HPDE6-E6E7 (cell line): Measurements from ENCODE around the gene ERF.

ENCODE experiments used
- DNase-seq: peaks from one replicate; pipeline ENCODE4 v3.0.0; 2011; ENCODE audit warnings: missing footprints; ENCODE audit errors: extremely low spot score

The ERF gene

GRCh38 chr19:42254089-42254849 lies 659 bp downstream of the ERF start:
- no peak for DNase-seq

- DNase-seq: peak; percentile 45
Observed at GRCh38 chr19:42253245-42254088, 1.5 kb downstream of the ERF start.

GRCh38 chr19:42252365-42253244 lies 2.3 kb downstream of the ERF start:
- no peak for DNase-seq

- DNase-seq: no peak
Observed at GRCh38 chr19:42251572-42252358, 3.2 kb downstream of the ERF start.

GRCh38 chr19:42250666-42251531 lies 4.0 kb downstream of the ERF start:
- no peak for DNase-seq

- DNase-seq: no peak
Observed at GRCh38 chr19:42250183-42250665, 4.7 kb downstream of the ERF start.

GRCh38 chr19:42249769-42250168 lies 5.2 kb downstream of the ERF start:
- DNase-seq: no peak

GRCh38 chr19:42249149-42249750 lies 5.7 kb downstream of the ERF start:
- no peak for DNase-seq

- no peak for DNase-seq
Observed at GRCh38 chr19:42248270-42249148, 6.4 kb downstream of the ERF start.

- DNase-seq: no peak
Observed at GRCh38 chr19:42247640-42248199, 7.2 kb downstream of the ERF start.

GRCh38 chr19:42246922-42247639 lies 7.8 kb downstream of the ERF start:
- DNase-seq: no peak

GRCh38 chr19:42246143-42246921 lies 8.6 kb downstream of the ERF start:
- peak; percentile 61 for DNase-seq

GRCh38 chr19:42245231-42245630 lies 9.7 kb downstream of the ERF start:
- DNase-seq: no peak

GRCh38 chr19:42244347-42245220 lies 10.3 kb downstream of the ERF start:
- DNase-seq: peak; percentile 73

GRCh38 chr19:42242512-42243409 lies 12.2 kb downstream of the ERF start, which contains the start of gene GSK3A:
GSK3A (minus strand) TSS chr19:42242602; CDS start chr19:42242465, 137 bp downstream.
- DNase-seq: peak; percentile 95
